SIG-M5 (cell line): ENCODE measurements around the gene PTGIS.
"Not testable (repeated sequence)": the region's sequence is repeated elsewhere in the genome, so short reads cannot be mapped to it uniquely, and the experiment has no call there.

Experiments used
- DNase-seq: peaks from one replicate; lab custom pipeline; 2025; lab: John Stamatoyannopoulos, UW

PTGIS gene

DNA sequence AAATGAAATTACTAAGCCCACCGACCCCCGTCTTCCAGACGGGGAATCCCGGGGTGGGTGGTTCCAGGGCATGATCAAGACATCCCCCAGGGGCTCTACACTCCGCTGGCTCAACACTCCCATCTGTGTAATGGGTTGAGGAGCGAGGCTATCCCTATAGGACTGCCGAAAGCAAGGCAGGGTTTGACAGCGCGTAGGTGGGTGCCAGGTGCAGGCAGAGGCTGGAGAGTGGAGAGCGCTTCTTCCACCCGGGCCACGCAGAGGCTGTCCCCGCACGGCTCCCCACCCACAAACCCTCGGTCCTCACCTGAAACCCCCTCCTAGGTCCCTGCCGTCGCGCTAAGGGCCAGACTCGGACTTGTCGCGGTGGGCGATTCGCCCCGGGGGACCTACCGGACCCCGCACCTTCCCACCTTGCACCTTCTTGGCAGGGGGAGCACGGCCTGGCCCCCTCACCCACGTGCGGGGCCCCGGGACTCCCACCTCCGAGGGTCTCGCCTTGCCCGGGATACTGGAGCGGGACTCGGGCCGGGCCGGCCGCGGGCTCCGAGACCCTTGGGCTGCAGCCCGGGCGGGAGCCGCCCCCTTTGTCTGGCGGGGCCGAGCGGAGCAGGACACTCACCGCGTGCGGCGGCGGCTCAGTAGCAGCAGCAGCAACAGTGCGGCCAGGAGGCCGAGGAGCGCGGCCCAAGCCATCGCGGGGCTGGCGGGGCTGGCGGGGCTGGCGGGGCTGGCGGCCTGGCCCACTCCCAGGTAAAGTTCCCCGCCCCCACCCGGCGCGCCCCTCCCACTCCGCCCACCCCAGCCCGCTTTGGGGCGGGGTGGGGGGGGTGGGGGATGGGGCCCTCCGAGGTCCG lies at the start of gene PTGIS:
Gene PTGIS (minus strand): TSS at position 717 of the 857 bp plus-strand sequence. CDS start 21 bp downstream, at position 696.
- no peak for DNase-seq

DNA sequence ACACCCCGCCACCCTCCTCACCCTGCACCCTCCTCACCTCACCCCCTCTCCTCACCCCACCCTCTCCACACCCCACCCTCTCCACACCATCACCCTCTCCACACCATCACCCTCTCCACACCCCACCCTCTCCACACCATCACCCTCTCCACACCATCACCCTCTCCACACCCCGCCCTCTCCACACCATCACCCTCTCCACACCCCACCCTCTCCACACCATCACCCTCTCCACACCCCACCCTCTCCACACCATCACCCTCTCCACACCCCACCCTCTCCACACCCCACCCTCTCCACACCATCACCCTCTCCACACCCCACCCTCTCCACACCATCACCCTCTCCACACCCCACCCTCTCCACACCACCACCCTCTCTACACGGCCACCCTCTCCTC lies 49.5 kb upstream of the PTGIS start:
- DNase-seq, result not testable (repeated sequence)

DNA sequence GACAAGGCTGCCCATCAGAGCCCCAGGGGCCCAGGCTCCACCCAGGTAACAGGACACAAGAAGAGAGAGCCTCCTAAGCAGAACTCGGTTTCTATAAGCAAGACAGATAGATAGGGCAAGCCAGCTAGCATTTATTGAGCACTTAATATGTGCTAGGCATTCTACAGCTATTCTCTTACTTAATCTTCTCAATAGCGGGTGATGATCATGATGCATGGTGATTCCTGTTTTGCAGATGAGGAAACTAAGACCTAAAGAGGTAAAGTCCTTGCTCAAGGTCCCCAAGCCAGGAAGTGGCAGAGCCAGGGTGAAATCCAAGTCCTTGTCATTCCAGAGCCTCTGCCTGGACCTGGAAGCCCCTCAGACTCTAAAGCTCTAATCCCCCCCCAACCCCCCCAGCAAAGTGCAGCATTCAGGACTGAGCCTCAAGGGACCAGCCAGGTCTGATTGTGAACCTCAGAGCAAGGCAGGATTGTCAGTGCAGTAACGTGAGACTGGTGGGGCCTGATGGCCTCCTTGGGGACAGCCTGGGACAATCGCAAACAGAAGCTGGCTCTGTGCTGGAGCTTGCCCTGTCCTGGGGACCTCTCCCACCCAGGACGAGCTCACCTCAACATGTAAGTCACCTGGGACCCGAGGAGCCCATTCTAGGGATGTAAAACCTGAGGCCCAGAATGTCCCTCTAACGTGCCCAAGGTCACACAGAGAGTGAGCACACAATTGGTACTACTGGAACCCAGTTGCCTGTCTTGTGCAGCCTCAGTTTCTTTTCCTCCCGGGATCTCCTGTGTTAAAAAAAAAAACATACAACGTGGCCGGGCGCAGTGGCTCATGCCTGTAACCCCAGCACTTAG lies 48.4 kb upstream of the PTGIS start:
- no peak for DNase-seq

DNA sequence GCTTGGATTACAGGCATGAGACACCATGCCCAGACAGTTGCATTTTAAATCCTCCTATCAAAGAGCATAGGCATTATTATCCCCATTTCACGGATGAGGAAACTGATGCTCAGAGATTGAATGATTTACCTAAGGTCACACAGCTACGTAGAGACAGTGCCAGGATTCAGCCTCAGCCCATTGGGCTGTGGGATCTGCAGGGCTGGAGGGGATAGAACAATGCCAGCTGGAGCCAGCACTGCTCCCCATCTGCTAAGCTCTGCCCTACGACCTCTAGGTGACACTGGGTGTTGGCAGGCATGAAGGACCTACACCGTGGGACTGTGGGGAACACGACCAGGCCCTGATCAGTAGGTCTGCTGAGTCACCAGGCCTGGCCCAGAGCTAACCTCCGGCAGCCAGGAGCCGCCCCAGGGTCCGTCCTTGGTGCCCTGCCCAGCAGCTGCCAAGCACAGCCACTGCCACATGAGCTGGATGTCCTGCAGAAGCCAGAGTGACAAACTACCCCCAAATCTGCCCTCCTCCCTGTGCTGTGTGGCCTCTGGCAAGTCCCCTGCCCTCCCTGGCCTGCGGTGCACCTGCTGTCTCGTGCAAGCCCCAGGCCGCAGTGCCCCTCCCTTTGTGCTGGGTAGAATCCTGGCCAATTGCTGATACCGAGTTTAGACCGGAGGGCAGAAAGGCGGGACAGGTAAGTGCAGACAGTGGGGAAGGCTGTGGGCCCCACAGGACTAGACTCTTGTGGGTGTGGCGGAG lies 47.6 kb upstream of the PTGIS start:
- no peak for DNase-seq

DNA sequence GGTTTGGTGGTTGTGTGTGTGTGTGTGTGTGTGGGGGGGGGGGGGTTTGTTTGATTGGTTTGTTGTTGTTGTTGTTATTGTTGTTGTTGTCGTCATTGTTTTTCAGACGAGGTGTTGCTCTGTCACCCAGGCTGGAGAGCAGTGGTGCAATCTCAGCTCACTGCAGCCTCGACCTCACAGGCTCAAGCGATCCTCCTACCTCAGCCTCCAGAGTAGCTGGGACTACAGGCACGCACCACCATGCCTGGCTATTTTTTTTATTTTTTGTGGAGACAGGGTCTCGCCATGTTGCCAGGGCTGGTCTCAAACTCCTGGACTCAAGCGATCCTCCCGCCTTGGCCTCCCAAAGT lies 47.1 kb upstream of the PTGIS start:
- not testable (repeated sequence) for DNase-seq

DNA sequence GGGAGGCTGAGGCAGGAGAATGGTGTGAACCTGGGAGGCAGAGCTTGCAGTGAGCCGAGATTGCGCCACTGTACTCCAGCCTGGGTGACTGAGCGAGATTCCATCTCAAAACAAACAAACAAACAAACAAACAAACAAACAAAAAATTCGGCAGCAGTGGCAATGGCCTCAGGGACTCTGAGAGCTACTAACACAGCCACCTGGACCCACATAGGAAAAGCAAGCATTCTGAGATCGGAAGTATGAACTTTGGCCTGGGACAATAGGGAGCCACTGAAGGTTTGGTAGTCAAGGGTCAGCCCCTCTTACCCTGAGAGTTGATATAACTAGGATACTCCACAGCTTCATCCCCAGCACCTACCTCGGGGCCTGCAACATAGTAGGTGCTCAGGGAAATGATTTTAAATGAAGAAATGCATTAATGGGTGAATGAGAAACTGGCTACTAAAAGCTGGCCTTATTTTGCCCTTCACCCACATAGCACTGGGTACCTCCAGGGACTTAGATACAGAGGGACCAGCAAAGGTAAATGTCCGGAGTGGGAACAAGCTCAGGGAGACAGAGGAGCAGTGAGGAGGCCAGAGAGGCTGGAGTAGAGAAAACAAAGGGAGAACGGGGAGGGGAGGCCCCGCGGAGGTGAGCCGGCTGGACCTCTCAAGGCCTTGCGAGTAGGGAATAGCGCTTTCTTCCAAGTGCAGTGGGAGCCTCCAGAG lies 46.6 kb upstream of the PTGIS start:
- no peak for DNase-seq

DNA sequence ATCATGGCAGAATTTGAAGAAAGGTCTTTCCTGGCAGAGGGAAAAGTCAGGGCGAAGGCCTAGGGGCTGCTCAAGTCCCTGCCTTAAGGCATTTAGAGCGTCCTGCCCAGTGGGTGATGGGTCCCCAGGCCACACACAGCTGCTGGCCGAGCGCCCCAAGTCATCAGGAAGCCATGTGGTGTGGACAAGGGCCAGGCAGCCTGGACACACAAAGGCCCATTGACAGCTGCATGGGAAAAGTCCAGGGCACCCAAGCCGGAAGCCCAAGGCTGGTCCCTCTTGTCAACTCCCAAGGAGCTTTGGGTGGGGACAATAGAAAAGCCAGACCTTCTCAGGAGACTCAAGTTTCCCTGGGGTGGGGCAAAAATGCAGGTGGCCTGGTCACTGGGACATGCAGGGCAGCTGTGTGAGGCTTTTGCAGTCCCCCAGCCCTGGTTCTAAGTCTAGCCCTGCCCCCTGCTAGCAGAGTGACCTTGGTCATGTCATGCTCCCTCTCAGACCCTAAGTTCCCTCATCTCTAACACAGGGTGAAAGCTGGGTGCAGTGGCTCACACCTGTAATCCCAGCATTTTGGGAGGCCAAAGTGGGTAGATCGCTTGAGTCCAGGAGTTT lies 44.3 kb upstream of the PTGIS start:
- no peak for DNase-seq

DNA sequence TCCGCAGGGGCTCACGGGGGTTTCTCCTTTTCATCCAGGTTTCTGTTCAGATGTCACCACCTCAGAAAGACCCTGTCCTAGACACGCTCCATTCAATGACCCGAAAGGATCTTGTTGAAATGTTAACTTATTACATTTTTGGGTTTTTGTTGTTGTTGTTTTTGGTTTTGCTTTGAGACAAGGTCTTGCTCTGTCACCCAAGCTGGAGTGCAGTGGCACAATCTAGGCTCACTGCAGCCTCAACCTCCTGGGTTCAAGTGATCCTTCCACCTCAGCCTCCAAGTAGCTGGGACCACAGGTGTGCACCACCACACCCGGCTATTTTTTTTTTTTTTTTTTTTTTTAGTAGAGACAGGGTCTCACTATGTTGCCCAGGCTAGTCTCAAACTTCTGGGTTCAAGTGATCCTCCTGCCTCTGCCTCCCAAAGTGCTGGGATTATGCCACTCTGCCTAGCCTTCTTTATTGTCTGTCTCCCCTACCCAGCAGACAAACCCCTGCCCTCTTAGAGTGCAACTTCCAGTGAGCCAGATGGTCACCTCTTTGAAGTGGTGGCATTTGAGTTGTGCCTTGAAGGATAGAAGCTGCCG lies 43.7 kb upstream of the PTGIS start:
- DNase-seq, result not testable (repeated sequence)

DNA sequence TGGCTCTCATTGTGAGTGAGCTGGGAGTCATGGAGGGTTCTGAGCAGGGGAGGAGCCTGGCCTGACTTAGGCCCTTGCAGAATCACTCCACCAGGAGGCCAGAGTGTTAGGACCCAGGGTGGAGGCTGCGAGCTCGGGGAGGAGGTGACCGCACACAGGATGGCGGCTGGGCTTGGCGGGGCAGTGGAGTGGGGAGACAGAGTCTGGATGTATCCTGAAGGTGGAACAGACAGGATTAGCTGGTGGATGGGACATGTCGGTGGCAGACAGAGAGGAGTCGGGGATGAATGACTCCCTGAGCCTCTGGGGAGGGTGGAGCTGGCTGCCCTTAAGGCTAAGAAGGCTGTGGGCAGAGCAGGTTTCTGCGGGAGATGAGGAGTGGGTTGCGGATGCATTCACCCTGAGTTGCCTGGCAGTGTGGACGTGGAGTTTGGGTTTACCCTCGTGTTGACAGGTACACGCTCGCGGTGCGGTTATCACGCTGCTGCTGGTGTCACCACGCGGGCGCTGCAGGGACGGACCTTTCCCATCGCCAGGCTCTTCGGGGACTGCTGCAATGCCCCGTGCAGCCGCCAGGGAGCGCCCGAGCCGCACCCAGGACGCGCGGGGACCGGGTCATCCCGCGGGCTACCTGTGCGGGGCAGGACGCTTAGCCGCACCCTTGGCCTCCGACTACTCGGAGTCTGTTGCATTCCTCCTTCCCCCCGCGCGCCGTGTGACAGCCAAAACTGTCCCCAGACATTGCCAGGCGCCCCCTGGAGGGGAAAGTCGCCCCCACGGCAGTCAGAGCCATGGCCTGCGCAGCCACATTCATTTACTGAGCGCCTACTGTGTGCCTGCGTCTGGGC lies 43.0 kb upstream of the PTGIS start:
- no peak for DNase-seq

DNA sequence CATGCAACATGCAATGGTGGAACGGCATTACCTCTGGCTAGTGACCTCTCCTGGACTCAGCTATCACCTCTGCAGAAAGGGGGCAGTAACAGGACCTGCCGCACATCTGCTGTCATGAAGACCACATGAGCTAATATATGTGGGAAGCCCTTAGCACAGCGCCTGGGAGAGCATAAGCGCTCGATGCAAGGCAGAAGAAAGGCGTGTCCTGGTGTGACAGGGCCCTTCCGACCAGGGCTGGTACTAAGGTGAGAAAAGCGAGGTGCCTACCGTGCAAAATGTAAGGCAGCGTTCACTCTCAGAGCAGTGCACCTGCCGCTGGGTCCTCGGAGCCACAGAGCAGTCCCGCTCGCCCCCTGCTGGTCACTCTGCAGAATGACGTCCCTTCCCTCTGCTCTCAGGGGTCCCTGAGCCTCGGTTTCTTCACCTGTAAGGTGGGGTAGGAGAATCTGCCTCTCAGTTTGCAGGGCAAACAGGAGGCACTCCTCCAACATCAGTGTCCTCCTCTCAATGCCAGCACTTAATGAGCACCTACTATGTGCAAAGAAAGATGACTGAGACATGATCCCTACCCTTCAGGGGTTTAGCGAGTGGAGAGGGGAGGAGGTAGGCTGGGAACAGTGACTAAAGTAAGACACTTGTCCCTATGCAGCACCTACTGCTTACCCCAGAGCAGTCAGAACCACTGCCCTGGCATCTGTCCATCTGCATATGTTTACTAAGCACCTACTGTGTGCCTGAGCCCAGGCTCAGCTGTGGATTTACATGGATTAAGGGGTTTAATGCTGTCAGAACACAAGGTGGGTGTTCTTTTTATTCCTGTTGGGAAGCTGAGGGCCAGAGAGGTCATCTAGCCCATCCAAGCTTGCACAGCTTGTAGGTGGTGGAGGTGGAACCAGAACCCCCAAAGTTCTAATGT lies 41.1 kb upstream of the PTGIS start:
- DNase-seq, result no peak

DNA sequence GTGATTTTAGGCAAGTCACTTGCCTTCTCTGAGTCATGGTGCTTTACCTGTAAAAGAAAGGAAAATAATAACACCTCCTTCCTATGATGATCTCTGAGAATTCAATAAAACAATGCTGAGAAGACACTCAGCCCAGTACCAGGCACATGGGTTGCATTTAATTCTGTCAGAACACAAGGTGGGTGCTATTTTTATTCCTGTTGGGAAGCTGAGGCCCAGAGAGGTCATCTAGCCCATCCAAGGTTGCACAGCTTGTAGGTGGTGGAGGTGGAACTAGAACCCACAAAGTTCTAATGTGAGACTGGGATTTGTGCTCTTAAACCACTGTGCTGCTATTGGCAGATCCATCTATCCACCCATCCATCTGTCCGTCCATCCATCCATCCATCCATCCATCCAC lies 39.6 kb upstream of the PTGIS start:
- DNase-seq, result no peak

- DNase-seq, result no peak
These were observed 35.3 kb upstream of the PTGIS start for GRCh38 chr20:49603209-49603627.

DNA sequence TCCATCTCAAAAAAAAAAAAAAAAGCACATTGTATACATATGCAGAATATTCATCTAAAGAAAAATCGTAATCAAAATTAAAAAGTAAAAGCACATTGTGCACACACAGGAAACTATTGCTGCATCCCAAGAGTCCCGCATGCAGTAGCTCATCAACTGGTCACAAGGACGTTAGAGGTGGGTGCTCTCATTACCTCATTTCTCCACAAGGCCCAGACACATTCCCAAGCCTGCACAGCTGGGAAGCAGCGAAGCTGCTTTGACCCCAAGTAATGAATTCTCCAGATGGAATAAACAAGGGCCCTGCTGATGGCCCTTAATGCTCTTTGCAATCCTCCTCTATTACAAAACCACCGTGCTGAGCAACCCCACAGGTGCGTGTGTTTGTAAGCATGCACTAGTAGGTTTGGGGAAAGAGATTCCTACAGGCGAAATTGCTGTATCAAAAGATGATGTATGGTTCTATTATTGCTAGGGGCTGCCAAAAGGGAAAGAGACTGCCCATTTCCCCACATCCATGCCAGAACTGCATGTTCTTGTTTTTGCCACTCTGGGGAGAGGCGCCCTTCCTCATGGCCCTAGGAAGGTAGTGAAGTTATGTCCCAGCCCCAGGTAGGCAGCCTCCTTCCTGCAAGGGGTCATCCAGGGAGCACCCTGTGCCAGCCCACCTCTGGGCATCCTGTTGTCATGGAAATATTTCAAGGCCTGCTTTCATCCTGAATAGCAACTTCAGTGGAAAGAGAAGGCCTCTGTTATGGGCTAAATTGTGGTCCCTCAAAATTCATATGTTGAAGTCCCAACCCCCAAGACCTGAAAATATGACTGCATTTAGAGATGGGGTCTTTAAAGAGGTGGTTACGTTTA lies 34.6 kb upstream of the PTGIS start:
- no peak for DNase-seq

GRCh38 chr20:49601153-49601924 lies 33.4 kb upstream of the PTGIS start:
- no peak for DNase-seq

GRCh38 chr20:49599746-49600113 lies 31.8 kb upstream of the PTGIS start:
- no peak for DNase-seq

DNA sequence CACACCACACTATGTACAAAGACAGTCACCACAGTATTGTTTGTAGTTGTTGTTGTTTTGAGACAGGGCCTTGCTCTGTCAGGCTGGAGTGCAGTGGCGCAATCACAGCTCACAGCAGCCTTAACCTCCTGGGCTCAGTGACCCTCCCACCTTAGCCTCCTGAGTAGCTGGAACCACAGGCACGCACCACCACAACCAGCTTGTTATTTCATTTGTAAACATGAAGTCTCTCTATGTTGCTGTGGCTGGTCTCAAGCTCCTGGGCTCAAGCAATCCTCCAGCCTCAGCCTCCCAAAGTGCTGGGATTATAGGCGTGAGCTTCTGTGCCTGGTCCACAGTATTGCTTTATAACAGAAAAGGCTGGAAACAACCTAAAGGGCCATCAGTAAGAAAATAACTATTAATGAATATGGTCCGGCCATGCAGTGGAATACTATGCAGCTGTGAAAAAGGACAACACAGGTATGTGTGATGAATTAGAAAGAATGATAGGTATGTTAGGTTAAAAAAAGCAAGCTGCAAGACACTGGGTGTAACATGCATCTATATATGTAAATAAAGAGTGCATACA lies 30.0 kb upstream of the PTGIS start:
- DNase-seq, result no peak
